ENCODE data around the gene RPS19BP1.

- TF ChIP-seq ZNF274 (IDR thresholded peaks at IDR 0.05; ENCODE audit: low read depth, low read length) (no peak), SUZ12 (IDR thresholded peaks at IDR 0.05; ENCODE audit: extremely low read depth, insufficient read depth, insufficient read length) (no peak)
These were observed 13.1 kb upstream of the RPS19BP1 start for GRCh38 chr22:39545386-39546365.
